ENCODE results near the gene UBQLN1.
A peak's percentile ranks its signal among the peaks of the same experiment; 100 is the strongest.

Gene UBQLN1

GRCh38 chr9:83681490-83681889 is 26.3 kb downstream of the UBQLN1 start:
- DNase-seq, result no peak

GRCh38 chr9:83680233-83680632 is 27.5 kb downstream of the UBQLN1 start:
- no peak for DNase-seq

GRCh38 chr9:83677596-83677995 is 30.2 kb downstream of the UBQLN1 start:
- no peak for DNase-seq

GRCh38 chr9:83675466-83675865 is 32.3 kb downstream of the UBQLN1 start:
- no peak for DNase-seq

- DNase-seq, result no peak
Measured at GRCh38 chr9:83671451-83671850, 36.3 kb downstream of the UBQLN1 start.

- no peak for DNase-seq
Measured at GRCh38 chr9:83670381-83670780, 37.4 kb downstream of the UBQLN1 start.

- DNase-seq, result no peak
Measured at GRCh38 chr9:83669067-83669466, 38.7 kb downstream of the UBQLN1 start.

- no peak for DNase-seq
Measured at GRCh38 chr9:83665580-83666200, 42.1 kb downstream of the UBQLN1 start.

- no peak for DNase-seq
Measured at GRCh38 chr9:83662933-83663332, 44.8 kb downstream of the UBQLN1 start.

DNA sequence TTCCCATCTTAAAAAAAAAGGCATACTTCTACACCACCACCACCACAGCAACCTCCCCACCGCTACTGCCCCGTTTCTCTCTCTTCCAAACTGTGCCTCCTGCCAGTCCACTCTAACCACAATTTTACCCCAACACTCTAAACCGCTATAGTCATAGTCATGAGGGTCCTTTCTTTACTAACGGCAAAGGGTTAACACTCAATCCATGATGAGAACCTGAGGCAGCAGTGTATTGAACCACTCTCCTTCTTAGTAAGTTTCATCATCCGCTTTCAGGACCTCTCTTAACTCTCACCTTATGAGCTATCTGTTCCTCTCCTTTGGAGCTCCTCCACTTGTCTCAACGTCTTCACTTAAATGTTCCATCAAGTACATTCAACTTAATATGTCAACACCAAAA is 50.8 kb downstream of the UBQLN1 start:
- no peak for DNase-seq

DNA sequence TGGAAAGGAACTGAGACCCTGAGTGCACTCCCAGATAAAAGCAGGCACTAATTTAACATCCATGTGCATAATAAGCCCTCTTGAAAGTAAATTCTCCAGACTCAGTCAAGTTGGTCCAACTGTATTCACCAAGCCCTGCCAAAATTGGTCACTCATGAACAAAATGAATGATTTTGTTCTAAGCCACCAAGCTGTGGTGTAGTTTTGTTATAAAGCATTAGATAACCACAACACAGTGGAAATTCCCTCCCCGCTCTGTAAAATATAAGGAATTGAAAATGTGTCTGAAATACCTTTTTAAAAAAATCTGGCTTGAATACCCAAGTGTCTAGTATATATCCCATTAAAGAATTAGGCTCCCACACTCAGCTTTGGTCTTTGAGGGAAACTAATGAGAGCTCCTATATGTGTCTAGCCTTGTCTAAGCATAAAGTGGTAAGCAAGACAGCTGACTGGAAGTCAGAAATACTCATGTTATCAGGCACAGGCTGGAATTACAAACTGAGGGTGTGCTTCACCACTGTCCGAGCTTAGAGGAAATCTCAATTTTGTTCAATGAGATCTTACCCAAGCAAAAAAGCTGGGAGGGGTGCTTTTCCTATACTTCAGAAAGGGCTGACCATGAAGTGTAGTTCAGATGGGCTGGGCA is 51.6 kb downstream of the UBQLN1 start:
- no peak for DNase-seq

GRCh38 chr9:83655433-83655832 is 52.3 kb downstream of the UBQLN1 start:
- no peak for DNase-seq

- no peak for DNase-seq
Measured at GRCh38 chr9:83652433-83652832, 55.3 kb downstream of the UBQLN1 start.

GRCh38 chr9:83651558-83651957 is 56.2 kb downstream of the UBQLN1 start:
- DNase-seq, result no peak

DNA sequence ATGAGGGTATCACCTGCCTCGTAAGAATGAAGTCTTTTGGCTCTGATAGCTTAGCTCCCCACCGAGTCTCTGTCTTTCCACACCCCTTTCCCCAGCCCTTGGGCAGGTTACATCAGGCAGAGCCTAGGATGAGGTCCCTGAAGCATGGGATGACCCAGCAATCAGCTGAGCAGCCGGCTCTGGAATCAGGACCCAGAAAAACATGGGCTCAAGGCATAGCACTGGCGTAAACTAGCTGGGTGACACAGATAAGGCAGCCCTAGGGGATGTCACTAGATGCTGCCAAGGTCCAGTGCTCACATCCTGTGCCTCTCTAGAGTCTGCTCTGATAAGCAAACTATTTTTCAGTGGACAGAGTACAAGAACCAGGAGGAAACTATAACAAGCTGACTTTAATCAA is 58.2 kb downstream of the UBQLN1 start:
- no peak for DNase-seq

DNA sequence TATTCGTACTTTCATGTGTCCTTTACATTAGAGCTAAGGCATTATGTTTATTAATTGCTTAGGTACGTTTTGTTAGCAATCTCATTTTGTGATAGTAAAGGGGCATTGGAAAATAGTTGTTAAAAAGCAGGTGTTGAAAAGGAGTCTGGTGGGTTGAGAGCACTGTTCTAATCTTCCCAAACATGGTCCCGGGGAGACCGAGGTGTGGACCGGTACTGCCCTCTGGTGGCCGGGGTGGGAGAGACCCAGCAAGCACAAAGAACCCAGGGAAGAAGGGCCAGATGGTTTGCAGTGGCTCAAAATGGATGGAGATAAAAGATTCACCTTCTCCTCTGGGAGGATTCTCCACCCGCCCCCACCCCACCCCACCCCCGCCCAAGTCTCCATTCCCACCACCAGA is 58.7 kb downstream of the UBQLN1 start:
- DNase-seq, result peak; percentile 45

- no peak for DNase-seq
Measured at GRCh38 chr9:83646500-83647239, 61.1 kb downstream of the UBQLN1 start.

GRCh38 chr9:83642793-83643192 is 65.0 kb downstream of the UBQLN1 start:
- no peak for DNase-seq

DNA sequence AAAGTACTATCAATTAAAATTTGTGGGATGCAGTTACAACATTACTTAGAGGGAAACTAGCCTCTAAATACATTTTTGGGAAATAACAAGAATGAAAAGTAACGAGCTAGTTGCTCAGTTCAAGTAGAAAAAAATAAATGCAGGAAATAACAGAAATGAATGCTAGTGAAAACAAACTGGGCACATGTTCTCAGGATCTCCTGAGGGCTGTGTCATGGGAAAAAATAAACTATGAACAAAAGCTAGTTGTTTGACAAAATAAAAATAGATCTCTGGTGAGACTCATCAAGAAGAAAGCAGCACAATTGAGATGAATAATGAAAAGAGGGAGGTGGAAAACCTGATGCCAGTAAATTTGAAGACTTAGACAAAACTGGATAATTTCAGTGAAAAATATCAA is 68.5 kb downstream of the UBQLN1 start:
- no peak for DNase-seq

DNA sequence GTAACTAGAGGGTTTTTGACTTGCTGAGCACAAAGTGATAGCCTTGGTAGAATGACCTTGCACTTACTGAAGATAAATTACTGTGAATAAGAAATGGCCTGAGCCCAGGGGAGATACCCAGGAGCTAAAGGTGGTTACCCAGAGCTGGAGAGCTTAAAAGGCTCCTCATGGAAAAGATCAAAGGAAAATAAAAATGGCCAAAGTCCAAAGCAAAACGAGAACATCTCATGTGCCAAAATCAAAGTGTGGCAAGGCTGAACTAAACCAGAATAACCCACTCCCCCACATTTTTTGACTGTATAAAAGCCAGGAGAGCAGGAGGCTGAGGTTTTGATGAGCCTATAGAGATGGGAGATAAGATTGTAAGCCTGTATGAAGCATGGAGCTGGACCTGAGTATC is 70.4 kb downstream of the UBQLN1 start:
- no peak for DNase-seq

- DNase-seq, result no peak
Measured at GRCh38 chr9:83636813-83637212, 70.9 kb downstream of the UBQLN1 start.

GRCh38 chr9:83633676-83634075 is 74.1 kb downstream of the UBQLN1 start:
- DNase-seq, result no peak

GRCh38 chr9:83633255-83633654 is 74.5 kb downstream of the UBQLN1 start:
- no peak for DNase-seq

GRCh38 chr9:83630938-83631457 is 76.8 kb downstream of the UBQLN1 start:
- DNase-seq, result peak; percentile 70
